Neural progenitor cell (in vitro differentiated cells): Measurements from ENCODE around the gene LHX1. TPM values are rescaled to one million over a fixed set of nuclear protein-coding genes. Genes with fewer than 3 reads are reported as not detected.

Experiments
- DNase-seq: peaks from one replicate; pipeline ENCODE4 v3.0.0-alpha.2; 2016; ENCODE audit warnings: low spot score
- H2AFZ ChIP-seq: fragments of 200-600 bp; sonication (generic); replicated peaks from 2 replicates; pipeline ENCODE4 v1.6.1; 2016; ENCODE audit warnings: antibody characterized with exemption
- H3F3A ChIP-seq: fragments of 200-600 bp; sonication (generic); 2 replicates; pipeline ENCODE4 v1.6.1; 2016; ENCODE audit warnings: antibody characterized with exemption, low read depth
- H3K27ac ChIP-seq: fragments of 200-600 bp; sonication (generic); 2 replicates; pipeline ENCODE4 v1.5.1; 2016; ENCODE audit warnings: mild to moderate bottlenecking
- H3K27me3 ChIP-seq: fragments of 200-600 bp; sonication (generic); 2 replicates; pipeline ENCODE4 v1.6.1; 2016; ENCODE audit warnings: mild to moderate bottlenecking, moderate library complexity
- H3K36me3 ChIP-seq: fragments of 200-600 bp; sonication (generic); 2 replicates; pipeline ENCODE4 v1.5.1; 2016
- H3K4me1 ChIP-seq: fragments of 200-600 bp; sonication (generic); 2 replicates; pipeline ENCODE4 v1.6.1; 2016; ENCODE audit warnings: mixed run types
- H3K4me2 ChIP-seq: fragments of 200-600 bp; sonication (generic); 2 replicates; pipeline ENCODE4 v1.6.1; 2016
- H3K4me3 ChIP-seq: fragments of 200-600 bp; sonication (generic); 2 replicates; pipeline ENCODE4 v1.5.1; 2016
- H3K79me2 ChIP-seq: fragments of 200-600 bp; sonication (generic); 2 replicates; pipeline ENCODE4 v1.6.1; 2016; ENCODE audit warnings: low read depth
- H3K9ac ChIP-seq: fragments of 200-600 bp; sonication (generic); 2 replicates; pipeline ENCODE4 v1.6.1; 2016
- H3K9me3 ChIP-seq: fragments of 200-600 bp; sonication (generic); 2 replicates; pipeline ENCODE4 v1.5.1; 2016; ENCODE audit warnings: low read depth
- H4K20me1 ChIP-seq: fragments of 200-600 bp; sonication (generic); 2 replicates; pipeline ENCODE4 v1.6.1; 2016; ENCODE audit warnings: low read depth
- H3K27ac Mint-ChIP-seq: 3 replicates; pipeline ENCODE4 v1.8.0; 2021; ENCODE audit warnings: mixed read lengths
- H3K27me3 Mint-ChIP-seq: 2 replicates; pipeline ENCODE4 v1.8.0; 2022; ENCODE audit warnings: low read depth, mild to moderate bottlenecking, inconsistent platforms, moderate library complexity, mixed read lengths; ENCODE audit not compliant: insufficient read depth
- H3K36me3 Mint-ChIP-seq: 3 replicates; pipeline ENCODE4 v1.8.0; 2021; ENCODE audit warnings: mixed read lengths
- H3K4me1 Mint-ChIP-seq: 3 replicates; pipeline ENCODE4 v1.8.0; 2021; ENCODE audit warnings: mixed read lengths
- H3K4me3 Mint-ChIP-seq: 3 replicates; pipeline ENCODE4 v1.8.0; 2021; ENCODE audit warnings: mild to moderate bottlenecking, moderate library complexity, mixed read lengths
- H3K9me3 Mint-ChIP-seq: 3 replicates; pipeline ENCODE4 v1.8.0; 2020; ENCODE audit warnings: mixed read lengths
- CTCF ChIP-seq: fragments of 200-600 bp; sonication (generic); IDR thresholded peaks from 2 replicates; pipeline ENCODE4 v1.5.1; 2017; ENCODE audit warnings: antibody characterized with exemption, mild to moderate bottlenecking
- EZH2 ChIP-seq: fragments of 200-600 bp; sonication (generic); IDR thresholded peaks from 2 replicates; pipeline ENCODE4 v1.6.1; 2017; ENCODE audit warnings: antibody characterized with exemption, mild to moderate bottlenecking, moderate library complexity
- EZH2phosphoT487 ChIP-seq: fragments of 200-600 bp; sonication (generic); IDR thresholded peaks from 2 replicates; pipeline ENCODE4 v1.6.1; 2017; ENCODE audit warnings: antibody characterized with exemption
- total RNA-seq: library from RNA; depleted of rRNA; stranded (reverse); fragments of >200 nt; gene quantifications from 2 replicates; pipeline ENCODE4 v1.2.3, GENCODE V29; 2015; ENCODE audit warnings: low replicate concordance

The LHX1 gene
- total RNA-seq, 1 donor from 2014 or later = not detected

GRCh38 chr17:36934692-36935630, 2.3 kb upstream of the LHX1 start:
- Histone ChIP-seq H3K27ac (no peak overlapping the region), H4K20me1 (peaks cover 93% of the 10 kb centered on the region), H3F3A (peaks cover 40% of the 10 kb centered on the region), H3K79me2 (no peaks in the 10 kb centered on the region), H3K4me2 (peak overlapping the region; percentile 82), H3K9ac (no peak overlapping the region), H3K36me3 (no peaks in the 10 kb centered on the region), H2AFZ (no peak overlapping the region), H3K4me3 (peak overlapping the region; percentile 43), H3K4me1 (peaks cover 64% of the 10 kb centered on the region), H3K27me3 (peaks cover 100% of the 10 kb centered on the region), H3K9me3 (no peaks in the 10 kb centered on the region)
- peak; percentile 85 for DNase-seq
- Mint-ChIP-seq H3K9me3 (no peaks in the 10 kb centered on the region), H3K36me3 (no peaks in the 10 kb centered on the region), H3K4me3 (peak overlapping the region; percentile 79), H3K27me3 (peaks cover 93% of the 10 kb centered on the region), H3K27ac (no peak overlapping the region), H3K4me1 (peaks cover 50% of the 10 kb centered on the region)
- TF ChIP-seq CTCF (no peak), EZH2phosphoT487 (peak; percentile 86), EZH2 (peak; percentile 48)

- H3K4me2 ChIP-seq = peak overlapping the region; percentile 82
- peaks cover 93% of the 10 kb centered on the region for H4K20me1 ChIP-seq
- H3K79me2 ChIP-seq = no peaks in the 10 kb centered on the region
- DNase-seq = peak; percentile 63
- no peak overlapping the region for H3K27ac ChIP-seq
- H3K9me3 ChIP-seq = no peaks in the 10 kb centered on the region
- peaks cover 59% of the 10 kb centered on the region for H3K4me1 ChIP-seq
- peaks cover 40% of the 10 kb centered on the region for H3F3A ChIP-seq
- H3K27me3 ChIP-seq = peaks cover 100% of the 10 kb centered on the region
- peaks cover 50% of the 10 kb centered on the region for H3K4me1 Mint-ChIP-seq
- no peaks in the 10 kb centered on the region for H3K36me3 ChIP-seq
- H3K9me3 Mint-ChIP-seq = no peaks in the 10 kb centered on the region
- H3K9ac ChIP-seq = no peak overlapping the region
- TF ChIP-seq EZH2phosphoT487 (peak; percentile 17), CTCF (no peak), EZH2 (peak; percentile 43)
- peak overlapping the region; percentile 43 for H3K4me3 ChIP-seq
- no peak overlapping the region for H2AFZ ChIP-seq
- H3K27ac Mint-ChIP-seq = no peak overlapping the region
- H3K27me3 Mint-ChIP-seq = peaks cover 92% of the 10 kb centered on the region
- no peaks in the 10 kb centered on the region for H3K36me3 Mint-ChIP-seq
- peak overlapping the region; percentile 79 for H3K4me3 Mint-ChIP-seq
Measured at GRCh38 chr17:36935671-36936454, 1.4 kb upstream of the LHX1 start.

- Histone ChIP-seq H4K20me1 (peaks cover 93% of the 10 kb centered on the region), H3K9me3 (no peaks in the 10 kb centered on the region), H3K9ac (no peak overlapping the region), H3K4me3 (peak overlapping the region; percentile 43), H3K27me3 (peaks cover 100% of the 10 kb centered on the region), H3K27ac (no peak overlapping the region), H3K79me2 (no peaks in the 10 kb centered on the region), H3F3A (peaks cover 47% of the 10 kb centered on the region), H2AFZ (no peak overlapping the region), H3K4me2 (peak overlapping the region; percentile 82), H3K4me1 (peaks cover 59% of the 10 kb centered on the region), H3K36me3 (no peaks in the 10 kb centered on the region)
- DNase-seq = peak; percentile 90
- H3K36me3 Mint-ChIP-seq = no peaks in the 10 kb centered on the region
- peaks cover 50% of the 10 kb centered on the region for H3K4me1 Mint-ChIP-seq
- no peak overlapping the region for H3K27ac Mint-ChIP-seq
- H3K9me3 Mint-ChIP-seq = peaks cover 1% of the 10 kb centered on the region
- H3K27me3 Mint-ChIP-seq = peaks cover 92% of the 10 kb centered on the region
- H3K4me3 Mint-ChIP-seq = peak overlapping the region; percentile 81
- TF ChIP-seq CTCF (no peak), EZH2phosphoT487 (peak; percentile 25), EZH2 (peak; percentile 52)
Measured at GRCh38 chr17:36936455-36937000, 747 bp upstream of the LHX1 start.
